Skin epidermis (tissue), 12 donors: ENCODE data around the gene PFDN2.

Source experiments
- H3K27ac ChIP-seq, 21 experiments: fragments of 200-600 bp; sonication (generic) in 11 of 21; one replicate each; pipeline ENCODE4 v1.5.0; 2020; ENCODE audit warnings: mild to moderate bottlenecking in 3 of 21, inconsistent platforms in 2 of 21, moderate library complexity in 2 of 21
- H3K4me3 ChIP-seq, 7 experiments: fragments of 200-600 bp; sonication (generic) in 2 of 7; one replicate each; pipeline ENCODE4 v1.5.0; 2020; ENCODE audit warnings: inconsistent platforms in 2 of 7, mild to moderate bottlenecking in 2 of 7, moderate library complexity in 1 of 7

Gene PFDN2

DNA sequence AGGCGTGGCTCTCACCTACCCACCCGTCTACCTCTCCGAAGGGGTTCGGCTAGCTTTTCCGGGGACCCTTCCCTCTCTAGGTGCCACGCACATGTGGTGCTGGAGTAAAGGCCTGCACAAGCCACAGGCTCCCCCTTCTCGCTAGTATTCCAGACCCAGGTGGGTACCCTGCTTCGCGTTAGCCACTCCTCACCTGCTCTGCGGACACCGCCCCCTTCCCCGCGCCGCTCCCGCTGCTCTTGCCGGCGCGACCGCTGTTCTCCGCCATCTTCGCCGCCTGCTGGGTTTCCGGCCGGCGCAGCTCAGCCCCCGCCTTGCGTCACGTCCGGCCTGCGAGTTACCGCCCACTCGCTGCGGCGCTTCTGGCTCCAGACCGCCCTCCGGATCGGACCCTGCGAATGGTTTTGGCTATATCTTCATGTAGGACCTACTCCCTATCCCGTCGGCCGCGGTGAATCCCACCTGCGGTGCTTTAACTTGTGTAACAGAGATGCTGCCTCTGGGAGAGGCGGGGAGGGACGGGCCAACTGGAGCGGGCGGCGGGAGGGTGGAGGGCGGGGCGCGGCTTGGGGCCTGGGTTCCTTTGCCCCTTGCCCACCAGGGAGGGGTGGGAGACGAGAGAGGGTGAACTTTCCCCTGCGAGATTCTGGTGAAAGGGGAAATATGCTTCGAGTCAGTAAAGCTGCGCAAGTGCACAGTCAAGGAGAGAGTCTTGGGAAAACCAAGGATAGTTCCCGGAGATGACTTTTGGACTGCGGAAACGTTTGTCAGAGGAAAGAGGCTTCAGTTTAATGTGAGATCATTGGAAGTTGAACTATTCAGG is at the start of gene PFDN2, which contains the start of gene NIT1:
PFDN2 (minus strand) TSS at position 279 of the 823 bp plus-strand sequence; CDS start at position 268, 11 bp downstream.
NIT1 (plus strand) TSS at position 347 of the 823 bp plus-strand sequence; CDS start at position 419, 72 bp downstream.
- Histone ChIP-seq H3K4me3 (peak within 1 kb of the TSS; percentile 69 to 98 (median 87)), H3K27ac (peak within 1 kb of the TSS; percentile 71 to 99 (median 96))

- peak overlapping the region; percentile 43 to 67 (median 62) for H3K4me3 ChIP-seq
- peak overlapping the region; percentile 54 to 94 (median 87) for H3K27ac ChIP-seq
These were observed 49.1 kb upstream of the PFDN2 start for GRCh38 chr1:161166669-161167548.

- Histone ChIP-seq H3K27ac (peak within 1 kb of the TSS; percentile 54 to 94 (median 87)), H3K4me3 (peak within 1 kb of the TSS; percentile 43 to 67 (median 62))
These were observed 48.2 kb upstream of the PFDN2 start, which contains the start of gene PPOX for GRCh38 chr1:161165742-161166668. TSS of gene PPOX (plus strand) at chr1:161166426. CDS start at chr1:161166848, 422 bp downstream.

DNA sequence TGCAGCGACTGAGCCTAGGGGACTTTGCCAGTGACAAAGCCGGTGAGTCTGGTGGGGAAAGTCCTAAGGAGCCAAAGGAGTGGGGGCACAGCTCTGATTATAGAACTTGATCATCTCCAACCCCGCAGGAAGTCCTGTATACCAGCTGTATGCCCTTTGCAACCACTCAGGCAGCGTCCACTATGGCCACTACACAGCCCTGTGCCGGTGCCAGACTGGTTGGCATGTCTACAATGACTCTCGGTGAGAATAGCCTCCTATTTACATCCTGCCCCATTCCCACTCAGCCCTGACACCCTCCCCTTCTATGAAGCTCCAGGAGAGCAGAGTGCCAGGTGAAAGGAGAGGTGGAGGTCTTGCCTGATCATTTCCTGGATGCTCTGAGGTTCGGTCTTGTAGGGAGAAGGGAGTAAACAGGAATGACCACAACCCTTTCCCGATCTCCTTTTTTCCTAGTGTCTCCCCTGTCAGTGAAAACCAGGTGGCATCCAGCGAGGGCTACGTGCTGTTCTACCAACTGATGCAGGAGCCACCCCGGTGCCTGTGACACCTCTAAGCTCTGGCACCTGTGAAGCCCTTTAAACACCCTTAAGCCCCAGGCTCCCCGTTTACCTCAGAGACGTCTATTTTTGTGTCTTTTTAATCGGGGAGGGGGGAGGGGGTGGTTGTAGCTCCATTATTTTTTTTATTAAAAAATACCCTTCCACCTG is 47.2 kb upstream of the PFDN2 start:
- Histone ChIP-seq H3K27ac (peak overlapping the region; percentile 37 to 94 (median 87)), H3K4me3 (peak overlapping the region in 4 of 7 experiments; percentile 43 to 66 (median 60))

- Histone ChIP-seq H3K4me3 (no peak overlapping the region), H3K27ac (peak overlapping the region in 3 of 21 experiments; percentile 3 to 94 (median 9))
These were observed 46.0 kb upstream of the PFDN2 start for GRCh38 chr1:161163793-161164192.

- peak overlapping the region in 1 of 21 experiments; percentile 52 for H3K27ac ChIP-seq
These were observed 45.0 kb upstream of the PFDN2 start for GRCh38 chr1:161162806-161163205.

DNA sequence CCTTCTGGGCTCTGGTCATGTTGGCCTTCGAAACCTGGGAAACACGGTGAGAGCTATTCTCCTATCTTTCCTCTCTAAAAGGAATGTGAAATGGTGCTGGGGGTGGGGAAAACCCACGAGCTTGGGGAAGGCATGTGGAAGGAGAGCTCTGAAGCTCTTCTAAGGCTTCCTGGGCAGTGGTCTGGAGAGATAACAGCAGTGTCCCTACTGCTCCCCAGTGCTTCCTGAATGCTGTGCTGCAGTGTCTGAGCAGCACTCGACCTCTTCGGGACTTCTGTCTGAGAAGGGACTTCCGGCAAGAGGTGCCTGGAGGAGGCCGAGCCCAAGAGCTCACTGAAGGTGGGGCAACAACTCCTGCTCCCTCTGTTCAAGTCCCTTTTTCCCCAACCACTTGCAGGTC is 44.2 kb upstream of the PFDN2 start:
- Histone ChIP-seq H3K27ac (peak overlapping the region in 4 of 21 experiments; percentile 2 to 52 (median 14)), H3K4me3 (no peak overlapping the region)

More at GRCh38 chr1:161162806-161163205, 45.0 kb upstream of the PFDN2 start:
- no peak overlapping the region for H3K4me3 ChIP-seq

DNA sequence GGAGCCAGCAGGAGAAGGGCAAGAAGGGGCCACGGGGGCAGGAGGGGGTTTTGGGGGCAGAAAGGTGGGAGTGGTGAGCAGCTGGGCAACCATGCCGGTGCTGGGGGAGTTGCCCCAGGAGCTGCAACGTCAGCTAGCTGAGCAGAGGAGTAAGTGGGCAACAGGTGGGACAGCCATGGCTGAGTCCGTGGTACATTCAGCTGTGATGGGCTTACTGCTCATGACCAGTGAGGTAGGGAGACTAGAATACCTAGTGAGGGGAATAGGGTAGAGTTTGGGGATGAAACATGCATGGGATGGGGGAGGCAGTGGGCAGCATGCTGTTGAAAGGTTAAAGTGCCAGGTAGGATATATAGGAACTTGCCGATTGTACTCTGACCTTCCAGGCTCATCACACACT is 43.8 kb upstream of the PFDN2 start:
- H3K4me3 ChIP-seq = no peak overlapping the region
- peak overlapping the region in 5 of 21 experiments; percentile 2 to 44 (median 17) for H3K27ac ChIP-seq

DNA sequence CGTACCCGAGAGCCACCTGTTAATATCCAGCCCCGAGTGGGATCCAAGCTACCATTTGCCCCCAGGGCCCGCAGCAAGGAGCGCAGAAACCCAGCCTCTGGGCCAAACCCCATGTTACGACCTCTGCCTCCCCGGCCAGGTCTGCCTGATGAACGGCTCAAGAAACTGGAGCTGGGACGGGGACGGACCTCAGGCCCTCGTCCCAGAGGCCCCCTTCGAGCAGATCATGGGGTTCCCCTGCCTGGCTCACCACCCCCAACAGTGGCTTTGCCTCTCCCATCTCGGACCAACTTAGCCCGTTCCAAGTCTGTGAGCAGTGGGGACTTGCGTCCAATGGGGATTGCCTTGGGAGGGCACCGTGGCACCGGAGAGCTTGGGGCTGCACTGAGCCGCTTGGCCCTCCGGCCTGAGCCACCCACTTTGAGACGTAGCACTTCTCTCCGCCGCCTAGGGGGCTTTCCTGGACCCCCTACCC is 42.9 kb upstream of the PFDN2 start:
- no peak overlapping the region for H3K4me3 ChIP-seq
- peak overlapping the region in 4 of 21 experiments; percentile 10 to 95 (median 69) for H3K27ac ChIP-seq

- peak overlapping the region in 20 of 21 experiments; percentile 77 to 98 (median 96) for H3K27ac ChIP-seq
- H3K4me3 ChIP-seq = peak overlapping the region; percentile 70 to 99 (median 92)
These were observed 42.0 kb upstream of the PFDN2 start for GRCh38 chr1:161159913-161160243.

DNA sequence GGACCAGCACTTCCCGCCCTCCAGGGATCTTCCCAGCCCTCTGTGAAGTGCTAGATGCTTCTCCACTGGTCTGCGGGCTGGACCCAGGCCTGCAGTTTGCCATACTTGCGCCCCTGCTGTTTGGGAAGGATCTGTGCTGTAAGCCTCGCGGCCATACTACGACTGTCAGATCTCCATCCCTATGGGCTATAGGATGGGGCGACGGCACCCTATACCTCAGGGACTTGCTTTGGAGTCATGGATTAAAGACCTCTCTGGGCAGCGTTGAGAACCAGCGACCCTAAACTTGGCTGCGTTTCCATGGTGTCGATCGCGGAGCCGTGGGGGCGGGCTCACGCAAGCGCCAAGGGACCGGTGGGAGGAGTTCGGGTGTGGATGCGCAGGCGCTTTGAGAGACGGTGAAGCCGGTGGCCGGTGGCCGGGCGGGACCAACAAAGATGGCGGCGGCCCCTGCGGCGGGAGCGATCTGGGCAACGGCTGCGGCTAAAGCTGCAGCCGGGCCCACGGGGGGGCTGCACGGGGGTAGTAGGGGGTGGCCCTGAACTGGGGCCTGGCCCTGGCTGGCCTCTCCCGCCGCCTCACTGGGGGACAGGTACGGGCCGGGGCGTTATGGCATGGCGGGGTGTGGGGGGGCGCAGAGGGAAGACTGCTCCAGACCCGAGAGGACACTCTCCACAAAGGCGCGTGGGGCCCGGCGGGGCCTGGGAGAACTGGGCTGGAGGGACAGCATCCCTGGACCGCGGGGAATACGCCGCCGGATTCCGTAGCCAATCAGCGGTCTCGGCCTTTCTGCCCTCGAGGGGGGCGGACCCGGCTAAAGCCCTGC is 41.5 kb upstream of the PFDN2 start, which contains the start of gene USP21:
USP21 (plus strand) TSS at position 414 of the 826 bp plus-strand sequence. CDS start 1,141 bp downstream, outside the sequence.
- Histone ChIP-seq H3K27ac (peak within 1 kb of the TSS; percentile 63 to 98 (median 95)), H3K4me3 (peak within 1 kb of the TSS; percentile 70 to 99 (median 92))

DNA sequence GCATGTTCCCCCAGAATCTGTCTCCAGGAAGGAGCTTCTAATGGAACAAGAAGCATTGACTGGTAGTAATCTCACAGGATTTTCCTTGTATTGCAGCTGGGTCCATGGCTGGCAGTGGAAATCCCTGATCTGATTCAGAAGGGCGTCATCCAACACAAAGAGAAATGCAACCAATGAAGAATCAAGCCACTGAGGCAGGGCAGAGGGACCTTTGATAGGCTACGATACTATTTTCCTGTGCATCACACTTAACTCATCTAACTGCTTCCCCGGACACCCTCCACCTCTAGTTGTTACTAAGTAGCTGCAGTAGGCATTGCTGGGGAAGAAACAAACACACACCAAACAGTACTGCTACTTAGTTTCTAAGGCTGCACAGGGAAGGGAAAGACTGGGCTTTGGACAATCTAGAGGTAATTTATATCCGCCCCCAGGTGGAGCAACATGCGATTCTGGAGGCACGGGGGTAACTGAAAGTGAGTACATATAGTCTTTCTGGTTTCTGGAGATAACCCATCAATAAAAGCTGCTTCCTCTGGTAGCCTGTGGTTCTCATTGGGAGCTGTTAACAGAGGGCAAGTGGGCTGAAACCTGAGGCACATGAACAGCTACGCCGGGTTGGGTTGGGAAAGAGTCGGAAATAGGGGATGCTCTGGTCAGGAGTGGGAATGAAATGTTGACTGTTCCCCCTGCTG is 40.6 kb upstream of the PFDN2 start:
- Histone ChIP-seq H3K4me3 (peak overlapping the region in 5 of 7 experiments; percentile 70 to 99 (median 86)), H3K27ac (peak overlapping the region in 20 of 21 experiments; percentile 77 to 98 (median 96))

DNA sequence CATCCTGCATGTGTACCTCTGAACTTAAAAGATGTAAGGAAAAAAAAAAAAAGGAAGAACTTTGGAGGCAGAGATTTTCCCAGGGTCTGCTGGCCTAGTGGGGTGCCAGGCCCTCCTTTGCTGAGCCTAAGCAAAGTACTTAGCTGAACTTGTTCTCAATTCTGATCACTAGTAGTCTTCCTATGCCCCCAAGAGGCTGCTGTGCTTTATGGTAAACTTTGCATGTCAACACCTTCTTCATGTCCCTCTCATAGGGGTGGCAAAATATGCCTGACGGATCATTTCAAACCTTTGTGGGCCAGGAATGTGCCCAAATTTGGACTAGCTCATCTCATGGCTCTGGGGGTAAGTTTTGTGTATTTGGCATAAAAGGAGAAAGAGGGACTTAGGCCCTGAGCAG is 40.0 kb upstream of the PFDN2 start:
- no peak overlapping the region for H3K4me3 ChIP-seq
- peak overlapping the region in 1 of 21 experiments; percentile 94 for H3K27ac ChIP-seq

GRCh38 chr1:161153682-161154337 is 36.0 kb upstream of the PFDN2 start, which contains the start of gene UFC1:
TSS of gene UFC1 (plus strand) at chr1:161153978. CDS start at chr1:161153998, 20 bp downstream.
- Histone ChIP-seq H3K27ac (peak within 1 kb of the TSS; percentile 28 to 99 (median 95)), H3K4me3 (peak within 1 kb of the TSS; percentile 49 to 77 (median 69))

GRCh38 chr1:161153176-161153575 is 35.3 kb upstream of the PFDN2 start:
- peak overlapping the region in 20 of 21 experiments; percentile 86 to 99 (median 95) for H3K27ac ChIP-seq
- H3K4me3 ChIP-seq = peak overlapping the region; percentile 49 to 77 (median 69)

GRCh38 chr1:161145832-161146231 is 28.0 kb upstream of the PFDN2 start:
- H3K4me3 ChIP-seq = no peak overlapping the region
- no peak overlapping the region for H3K27ac ChIP-seq
